ENCODE data around the gene ACAP1. TPM values are rescaled to one million over a fixed set of nuclear protein-coding genes. Genes with fewer than 3 reads are reported as not detected.

The ACAP1 gene
- total and polyA plus RNA-seq, 9 of the 15 experiments (the other 6 are each of a cell fraction or from before 2014, with no cell fraction given): 0.15 to 8.5 (median 2.4) TPM

DNA sequence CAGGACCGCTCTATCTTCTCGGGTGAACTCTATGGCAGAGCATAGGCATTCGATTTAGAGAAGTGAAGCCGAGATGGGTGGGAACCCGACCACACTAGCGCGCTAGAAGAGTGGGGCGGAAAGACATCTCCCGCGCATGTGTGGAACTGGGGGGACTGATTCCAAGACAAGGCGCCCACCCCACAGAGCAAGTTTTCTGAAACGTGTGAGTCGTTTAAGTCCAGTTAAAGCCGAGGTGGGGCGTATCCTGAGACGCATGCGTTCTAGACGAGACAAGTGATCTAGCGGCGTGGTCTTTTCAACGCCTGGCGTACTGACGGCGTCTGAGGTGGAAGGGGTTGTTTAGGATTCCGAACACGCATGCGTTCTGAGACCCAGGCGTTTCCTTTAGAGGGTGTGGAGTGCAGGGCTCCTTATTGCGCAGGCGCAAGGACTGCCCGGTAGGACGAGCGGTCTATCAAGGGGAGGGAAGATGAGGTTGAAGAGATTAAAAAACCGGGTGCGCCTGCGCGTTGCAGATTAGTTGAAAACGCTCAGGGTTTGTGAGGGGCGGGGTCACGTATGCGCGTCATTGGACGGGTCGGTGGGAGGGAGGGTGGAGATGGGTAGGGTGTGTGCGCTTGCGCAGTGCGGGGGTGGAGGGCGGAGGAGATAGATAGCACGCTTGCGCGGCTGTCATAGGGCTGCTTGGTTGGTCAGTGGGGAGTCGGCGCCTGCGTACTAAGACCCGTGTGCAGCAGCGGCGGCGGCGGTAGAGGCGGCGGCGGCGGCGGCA, 29.2 kb upstream of the ACAP1 start, which contains the start of gene EIF5A (continued):
- TF ChIP-seq NR1H2 (CRISPR knock-in tag; IDR thresholded peaks at IDR 0.05) (no peak), GMEB1 (CRISPR knock-in tag; IDR thresholded peaks at IDR 0.05) (peak; percentile 57), MYBL2 (IDR thresholded peaks at IDR 0.05; ENCODE audit: low read depth) (no peak), MYBL2 (CRISPR knock-in tag; IDR thresholded peaks at IDR 0.05; ENCODE audit: borderline replicate concordance) (no peak), XRCC4 (IDR thresholded peaks at IDR 0.05; ENCODE audit: extremely low read depth, insufficient read depth, insufficient read length) (no peak), ZNF695 (CRISPR knock-in tag; IDR thresholded peaks at IDR 0.05) (no peak), HDAC3 (IDR thresholded peaks at IDR 0.05; ENCODE audit: borderline replicate concordance, partially characterized antibody) (no peak), NCOA1 (IDR thresholded peaks at IDR 0.05; ENCODE audit: low read depth) (no peak), MTF1 (CRISPR knock-in tag; IDR thresholded peaks at IDR 0.05; ENCODE audit: borderline replicate concordance) (no peak), BMI1 (IDR thresholded peaks at IDR 0.05; ENCODE audit: low read length) (no peak), ZFP1 (CRISPR knock-in tag; IDR thresholded peaks at IDR 0.05) (no peak), ZNF785 (CRISPR knock-in tag; IDR thresholded peaks at IDR 0.05) (no peak), STAT5A (IDR thresholded peaks at IDR 0.05; ENCODE audit: borderline replicate concordance, low read length) (no peak), ZNF274 (IDR thresholded peaks at IDR 0.05; ENCODE audit: borderline replicate concordance, low read depth, low read length) (no peak), RAD51 (IDR thresholded peaks at IDR 0.05; ENCODE audit: borderline replicate concordance, low read depth) (no peak)
- TF ChIP-seq, protein P1, sequence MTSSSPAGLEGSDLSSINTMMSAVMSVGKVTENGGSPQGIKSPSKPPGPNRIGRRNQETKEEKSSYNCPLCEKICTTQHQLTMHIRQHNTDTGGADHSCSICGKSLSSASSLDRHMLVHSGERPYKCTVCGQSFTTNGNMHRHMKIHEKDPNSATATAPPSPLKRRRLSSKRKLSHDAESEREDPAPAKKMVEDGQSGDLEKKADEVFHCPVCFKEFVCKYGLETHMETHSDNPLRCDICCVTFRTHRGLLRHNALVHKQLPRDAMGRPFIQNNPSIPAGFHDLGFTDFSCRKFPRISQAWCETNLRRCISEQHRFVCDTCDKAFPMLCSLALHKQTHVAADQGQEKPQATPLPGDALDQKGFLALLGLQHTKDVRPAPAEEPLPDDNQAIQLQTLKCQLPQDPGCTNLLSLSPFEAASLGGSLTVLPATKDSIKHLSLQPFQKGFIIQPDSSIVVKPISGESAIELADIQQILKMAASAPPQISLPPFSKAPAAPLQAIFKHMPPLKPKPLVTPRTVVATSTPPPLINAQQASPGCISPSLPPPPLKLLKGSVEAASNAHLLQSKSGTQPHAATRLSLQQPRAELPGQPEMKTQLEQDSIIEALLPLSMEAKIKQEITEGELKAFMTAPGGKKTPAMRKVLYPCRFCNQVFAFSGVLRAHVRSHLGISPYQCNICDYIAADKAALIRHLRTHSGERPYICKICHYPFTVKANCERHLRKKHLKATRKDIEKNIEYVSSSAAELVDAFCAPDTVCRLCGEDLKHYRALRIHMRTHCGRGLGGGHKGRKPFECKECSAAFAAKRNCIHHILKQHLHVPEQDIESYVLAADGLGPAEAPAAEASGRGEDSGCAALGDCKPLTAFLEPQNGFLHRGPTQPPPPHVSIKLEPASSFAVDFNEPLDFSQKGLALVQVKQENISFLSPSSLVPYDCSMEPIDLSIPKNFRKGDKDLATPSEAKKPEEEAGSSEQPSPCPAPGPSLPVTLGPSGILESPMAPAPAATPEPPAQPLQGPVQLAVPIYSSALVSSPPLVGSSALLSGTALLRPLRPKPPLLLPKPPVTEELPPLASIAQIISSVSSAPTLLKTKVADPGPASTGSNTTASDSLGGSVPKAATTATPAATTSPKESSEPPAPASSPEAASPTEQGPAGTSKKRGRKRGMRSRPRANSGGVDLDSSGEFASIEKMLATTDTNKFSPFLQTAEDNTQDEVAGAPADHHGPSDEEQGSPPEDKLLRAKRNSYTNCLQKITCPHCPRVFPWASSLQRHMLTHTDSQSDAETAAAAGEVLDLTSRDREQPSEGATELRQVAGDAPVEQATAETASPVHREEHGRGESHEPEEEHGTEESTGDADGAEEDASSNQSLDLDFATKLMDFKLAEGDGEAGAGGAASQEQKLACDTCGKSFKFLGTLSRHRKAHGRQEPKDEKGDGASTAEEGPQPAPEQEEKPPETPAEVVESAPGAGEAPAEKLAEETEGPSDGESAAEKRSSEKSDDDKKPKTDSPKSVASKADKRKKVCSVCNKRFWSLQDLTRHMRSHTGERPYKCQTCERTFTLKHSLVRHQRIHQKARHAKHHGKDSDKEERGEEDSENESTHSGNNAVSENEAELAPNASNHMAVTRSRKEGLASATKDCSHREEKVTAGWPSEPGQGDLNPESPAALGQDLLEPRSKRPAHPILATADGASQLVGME (CRISPR knock-in tag; IDR thresholded peaks at IDR 0.05): no peak
- TF ChIP-seq, protein P2, sequence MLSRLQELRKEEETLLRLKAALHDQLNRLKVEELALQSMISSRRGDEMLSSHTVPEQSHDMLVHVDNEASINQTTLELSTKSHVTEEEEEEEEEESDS (CRISPR knock-in tag; IDR thresholded peaks at IDR 0.05): no peak
- TF ChIP-seq, protein P3, sequence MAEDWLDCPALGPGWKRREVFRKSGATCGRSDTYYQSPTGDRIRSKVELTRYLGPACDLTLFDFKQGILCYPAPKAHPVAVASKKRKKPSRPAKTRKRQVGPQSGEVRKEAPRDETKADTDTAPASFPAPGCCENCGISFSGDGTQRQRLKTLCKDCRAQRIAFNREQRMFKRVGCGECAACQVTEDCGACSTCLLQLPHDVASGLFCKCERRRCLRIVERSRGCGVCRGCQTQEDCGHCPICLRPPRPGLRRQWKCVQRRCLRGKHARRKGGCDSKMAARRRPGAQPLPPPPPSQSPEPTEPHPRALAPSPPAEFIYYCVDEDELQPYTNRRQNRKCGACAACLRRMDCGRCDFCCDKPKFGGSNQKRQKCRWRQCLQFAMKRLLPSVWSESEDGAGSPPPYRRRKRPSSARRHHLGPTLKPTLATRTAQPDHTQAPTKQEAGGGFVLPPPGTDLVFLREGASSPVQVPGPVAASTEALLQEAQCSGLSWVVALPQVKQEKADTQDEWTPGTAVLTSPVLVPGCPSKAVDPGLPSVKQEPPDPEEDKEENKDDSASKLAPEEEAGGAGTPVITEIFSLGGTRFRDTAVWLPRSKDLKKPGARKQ (CRISPR knock-in tag; IDR thresholded peaks at IDR 0.05): no peak

Data from K562 (cell line).